Kidney epithelial cell (primary cell): Measurements from ENCODE around the gene PTBP1. TPM values are rescaled to one million over a fixed set of nuclear protein-coding genes. Genes with fewer than 3 reads are reported as not detected.

Experiments
- DNase-seq: peaks from one replicate; pipeline ENCODE4 v3.0.0-alpha.2; 2010; ENCODE audit warnings: low read depth
- H3K27me3 ChIP-seq: 2 replicates; pipeline ENCODE4 v1.6.0; 2011; ENCODE audit warnings: low read length; ENCODE audit not compliant: control insufficient read depth, insufficient read depth
- H3K36me3 ChIP-seq: 2 replicates; pipeline ENCODE4 v1.5.1; 2011; ENCODE audit warnings: low read length; ENCODE audit not compliant: control insufficient read depth, insufficient read depth
- H3K4me3 ChIP-seq: 2 replicates; pipeline ENCODE4 v1.5.1; 2011; ENCODE audit warnings: low read depth, mild to moderate bottlenecking, control low read depth, low read length
- total RNA-seq: library from RNA; depleted of rRNA; stranded (reverse); fragments of >200 nt; gene quantifications from 2 replicates; pipeline ENCODE4 v1.2.3, GENCODE V29; 2015
- TF ChIP-seq, protein P1 (sequence below): IDR thresholded peaks from 2 replicates; pipeline ENCODE4 v1.5.1; 2011; ENCODE audit warnings: mild to moderate bottlenecking, moderate library complexity, low read length, control low read depth, inconsistent platforms; ENCODE audit not compliant: insufficient read depth, poor library complexity, severe bottlenecking

Gene PTBP1
- total RNA-seq = 268 and 349 TPM in 2 replicates

DNA sequence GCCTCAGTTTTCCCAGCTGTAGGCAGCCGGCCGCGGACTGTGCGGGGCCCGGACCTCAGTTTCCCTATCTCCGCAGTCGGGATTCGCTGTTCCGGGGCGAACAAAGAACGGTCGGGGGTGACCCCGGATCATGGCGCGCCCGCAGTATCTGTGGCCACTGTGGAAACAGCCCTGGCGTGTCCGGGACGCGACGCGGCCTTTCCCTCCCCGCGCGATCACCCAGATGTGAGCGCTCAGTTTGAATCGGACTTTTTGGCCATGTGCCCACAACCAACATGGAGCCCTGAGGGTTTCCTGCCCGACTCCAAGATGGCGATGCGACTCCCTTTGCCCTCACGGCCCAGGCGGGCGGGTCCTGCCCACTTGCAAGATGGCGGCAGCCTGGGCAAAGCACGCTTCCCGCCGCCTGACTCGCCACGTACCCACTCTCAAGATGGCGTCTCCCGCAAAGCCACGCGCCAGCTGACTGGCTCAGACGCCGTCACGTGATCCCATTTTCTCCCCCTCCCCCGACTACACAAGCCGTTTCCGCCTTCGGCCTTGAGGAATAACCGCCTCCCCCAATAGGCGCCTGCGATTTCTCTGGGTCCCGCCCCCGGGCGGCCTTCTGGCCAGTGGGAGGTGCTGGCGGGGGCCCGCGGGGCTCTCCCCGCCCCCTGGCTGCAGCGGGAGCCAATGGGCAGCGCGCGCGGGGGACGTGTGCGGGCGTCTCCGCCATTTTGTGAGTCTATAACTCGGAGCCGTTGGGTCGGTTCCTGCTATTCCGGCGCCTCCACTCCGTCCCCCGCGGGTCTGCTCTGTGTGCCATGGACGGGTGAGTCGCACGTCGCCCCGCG is at the start of gene PTBP1:
Gene PTBP1, plus strand, starts transcription at position 761 of the 836 bp plus-strand sequence. Its CDS starts 46 bp downstream, at position 807.
- Histone ChIP-seq H3K4me3 (peak within 1 kb of the TSS; percentile 89), H3K36me3 (peaks cover 3% of the 10 kb centered on the region), H3K27me3 (no peaks in the 10 kb centered on the region)
- DNase-seq = peak; percentile 99
- TF ChIP-seq, protein P1, sequence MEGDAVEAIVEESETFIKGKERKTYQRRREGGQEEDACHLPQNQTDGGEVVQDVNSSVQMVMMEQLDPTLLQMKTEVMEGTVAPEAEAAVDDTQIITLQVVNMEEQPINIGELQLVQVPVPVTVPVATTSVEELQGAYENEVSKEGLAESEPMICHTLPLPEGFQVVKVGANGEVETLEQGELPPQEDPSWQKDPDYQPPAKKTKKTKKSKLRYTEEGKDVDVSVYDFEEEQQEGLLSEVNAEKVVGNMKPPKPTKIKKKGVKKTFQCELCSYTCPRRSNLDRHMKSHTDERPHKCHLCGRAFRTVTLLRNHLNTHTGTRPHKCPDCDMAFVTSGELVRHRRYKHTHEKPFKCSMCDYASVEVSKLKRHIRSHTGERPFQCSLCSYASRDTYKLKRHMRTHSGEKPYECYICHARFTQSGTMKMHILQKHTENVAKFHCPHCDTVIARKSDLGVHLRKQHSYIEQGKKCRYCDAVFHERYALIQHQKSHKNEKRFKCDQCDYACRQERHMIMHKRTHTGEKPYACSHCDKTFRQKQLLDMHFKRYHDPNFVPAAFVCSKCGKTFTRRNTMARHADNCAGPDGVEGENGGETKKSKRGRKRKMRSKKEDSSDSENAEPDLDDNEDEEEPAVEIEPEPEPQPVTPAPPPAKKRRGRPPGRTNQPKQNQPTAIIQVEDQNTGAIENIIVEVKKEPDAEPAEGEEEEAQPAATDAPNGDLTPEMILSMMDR = no peak

DNA sequence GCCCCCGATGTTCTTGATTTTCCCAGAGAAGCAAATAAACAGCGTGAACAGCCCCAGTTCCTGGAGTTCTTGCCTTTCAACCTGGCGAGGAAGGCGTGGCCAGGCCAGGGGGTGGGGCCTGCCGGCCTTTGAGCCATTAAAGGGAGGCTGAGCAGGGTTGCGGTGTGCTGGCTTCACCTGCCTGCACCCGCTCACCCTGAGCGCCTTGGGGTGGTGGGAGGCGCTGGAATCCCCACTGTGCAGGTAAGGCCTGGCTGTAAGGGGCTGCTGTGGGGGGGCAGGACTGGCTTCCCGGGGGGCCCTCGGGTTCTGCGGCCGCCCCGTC is 49.0 kb upstream of the PTBP1 start:
- TF ChIP-seq, protein P1 = no peak
- Histone ChIP-seq H3K4me3 (no peak overlapping the region), H3K36me3 (no peaks in the 10 kb centered on the region), H3K27me3 (no peaks in the 10 kb centered on the region)
- DNase-seq = no peak

DNA sequence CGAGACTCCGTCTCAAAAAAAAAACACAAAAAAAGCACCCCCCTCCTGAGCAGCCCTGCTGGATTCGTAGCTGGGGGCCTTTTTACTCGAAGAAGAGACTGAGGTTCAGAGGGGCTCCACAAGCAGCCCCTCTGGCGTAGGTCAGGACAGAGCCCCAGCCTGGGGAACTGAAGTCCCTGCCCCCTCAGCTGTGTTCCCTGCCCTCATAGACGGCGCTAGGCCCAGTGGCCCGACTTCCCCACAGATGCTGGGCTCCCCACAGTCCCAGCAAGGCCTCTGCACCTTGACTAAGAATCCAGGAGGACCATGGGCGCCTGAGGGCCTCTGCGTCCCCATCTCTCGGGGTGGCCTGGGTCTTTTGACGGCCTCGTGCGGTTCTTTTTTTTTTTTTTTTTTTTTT is 47.4 kb upstream of the PTBP1 start:
- H3K27me3 ChIP-seq = no peaks in the 10 kb centered on the region
- TF ChIP-seq, protein P1 = no peak
- H3K4me3 ChIP-seq = no peak overlapping the region
- DNase-seq = no peak
- no peaks in the 10 kb centered on the region for H3K36me3 ChIP-seq

DNA sequence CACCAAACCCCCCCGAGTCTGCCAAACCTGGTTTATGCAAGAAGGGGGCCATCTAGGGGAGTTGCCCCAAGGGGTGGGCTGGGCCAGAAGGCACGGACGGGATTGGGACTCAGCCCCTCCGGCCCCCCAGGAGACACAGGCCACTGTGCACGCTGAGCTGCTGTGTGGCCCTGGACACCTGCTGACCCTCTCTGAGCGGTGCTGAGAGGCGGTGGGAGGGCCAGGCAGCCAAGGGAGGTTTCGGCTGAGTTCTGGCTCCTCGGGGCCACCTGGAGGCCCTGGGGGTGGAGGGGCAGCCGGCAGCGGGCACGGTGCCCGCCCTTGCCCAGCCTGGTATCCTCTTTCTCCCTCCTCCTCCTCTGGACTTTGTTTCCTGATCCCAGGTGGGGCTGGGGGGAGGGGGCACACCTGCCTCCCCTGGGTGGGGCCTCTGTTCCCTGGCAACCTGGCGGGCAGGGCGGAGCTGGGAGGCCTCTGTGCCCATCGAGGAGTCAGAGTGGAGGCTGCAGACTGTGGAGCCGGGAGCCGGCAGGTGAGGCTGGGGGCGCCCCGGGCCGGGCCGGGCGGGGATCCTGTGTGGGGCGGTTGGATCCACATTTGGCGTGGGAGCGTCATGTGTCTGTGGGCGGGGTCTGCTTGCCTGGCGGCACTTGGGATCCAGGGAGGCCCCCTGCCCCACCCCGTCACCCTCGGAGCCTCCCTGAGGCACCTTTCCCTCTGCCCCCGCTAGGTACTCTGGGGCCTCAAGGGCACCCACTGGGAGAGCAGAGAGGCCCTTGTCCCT is 46.4 kb upstream of the PTBP1 start, which contains the start of gene MISP:
Gene MISP, plus strand, starts transcription at position 473 of the 784 bp plus-strand sequence. CDS start 5,835 bp downstream, outside the sequence.
- DNase-seq = no peak
- TF ChIP-seq, protein P1 = no peak
- H3K36me3 ChIP-seq = no peaks in the 10 kb centered on the region
- H3K4me3 ChIP-seq = peak within 1 kb of the TSS; percentile 26
- no peaks in the 10 kb centered on the region for H3K27me3 ChIP-seq

DNA sequence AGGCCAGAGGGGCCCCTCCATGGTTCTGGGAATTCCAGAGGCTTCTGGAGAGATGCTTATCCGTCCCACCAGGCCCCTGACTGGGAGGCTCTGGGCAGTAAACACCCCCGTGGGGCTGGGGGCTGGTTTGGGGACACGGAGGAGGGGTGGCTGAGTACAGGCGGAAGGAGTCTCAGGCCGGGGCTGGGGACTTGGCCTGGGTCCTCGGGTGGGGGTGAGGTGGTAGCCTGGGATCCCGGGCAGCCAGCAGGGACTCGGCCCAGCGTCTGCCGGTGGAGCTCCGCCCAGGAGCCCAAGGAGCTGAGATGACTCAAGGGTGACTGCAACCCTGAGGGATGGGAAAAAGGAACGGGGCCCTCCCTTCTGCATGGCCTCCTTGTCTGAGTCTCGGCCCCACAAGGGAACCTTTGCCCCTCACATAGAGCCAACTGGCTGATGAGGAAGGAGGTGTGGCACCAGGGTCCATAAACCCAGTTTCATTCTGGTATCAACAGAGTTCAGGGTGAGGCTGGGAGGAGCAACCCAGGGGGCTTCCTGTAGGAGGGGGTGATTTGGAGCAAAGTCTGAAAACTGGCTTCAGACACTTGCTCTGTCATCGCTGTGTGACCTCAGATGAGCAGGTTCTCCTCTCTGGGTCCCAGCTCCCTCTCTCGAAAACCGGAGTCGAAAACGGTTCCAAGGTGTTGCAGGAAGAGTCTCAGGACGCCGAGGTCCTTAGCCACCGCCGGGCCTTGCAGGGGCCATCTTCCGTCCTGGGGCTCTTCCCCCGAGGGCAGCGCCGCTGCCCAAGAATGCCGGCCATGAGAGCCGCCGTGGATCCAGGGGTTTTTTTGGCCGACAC is 45.5 kb upstream of the PTBP1 start:
- peak; percentile 67 for DNase-seq
- TF ChIP-seq, protein P1 = no peak
- H3K27me3 ChIP-seq = no peaks in the 10 kb centered on the region
- no peaks in the 10 kb centered on the region for H3K36me3 ChIP-seq
- peak overlapping the region; percentile 26 for H3K4me3 ChIP-seq
